GM21786 (cell line): ENCODE results near the gene LGALS12.
"Not testable (repeated sequence)": the region's sequence is repeated elsewhere in the genome, so short reads cannot be mapped to it uniquely, and the experiment has no call there.

Experiments
- ATAC-seq: cut with Tn5 transposase; IDR thresholded peaks from one replicate; pipeline ENCODE4 v1.9.1; 2021; ENCODE audit not compliant: unreplicated experiment

LGALS12 gene

DNA sequence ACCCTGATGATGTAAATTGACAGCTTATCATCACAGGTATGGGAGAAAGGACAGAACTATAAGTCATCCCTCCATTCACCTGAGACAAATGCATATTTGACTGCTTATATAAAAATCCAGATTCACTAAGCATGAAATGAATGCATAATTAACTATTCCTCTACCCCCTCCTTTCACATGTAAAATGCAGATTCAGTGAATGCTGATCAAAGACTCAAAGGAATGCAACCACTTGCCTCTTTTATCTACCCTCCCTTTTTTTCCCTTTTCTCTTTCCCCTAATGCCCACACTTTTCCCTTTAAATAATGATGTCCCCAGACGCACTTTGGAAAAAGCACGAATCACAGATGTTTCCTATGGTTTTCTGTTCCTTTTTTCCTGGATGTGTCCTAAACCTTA is 26.2 kb downstream of the LGALS12 start:
- no peak for ATAC-seq

- no peak for ATAC-seq
These were observed 27.1 kb downstream of the LGALS12 start for GRCh38 chr11:63532799-63533475.

DNA sequence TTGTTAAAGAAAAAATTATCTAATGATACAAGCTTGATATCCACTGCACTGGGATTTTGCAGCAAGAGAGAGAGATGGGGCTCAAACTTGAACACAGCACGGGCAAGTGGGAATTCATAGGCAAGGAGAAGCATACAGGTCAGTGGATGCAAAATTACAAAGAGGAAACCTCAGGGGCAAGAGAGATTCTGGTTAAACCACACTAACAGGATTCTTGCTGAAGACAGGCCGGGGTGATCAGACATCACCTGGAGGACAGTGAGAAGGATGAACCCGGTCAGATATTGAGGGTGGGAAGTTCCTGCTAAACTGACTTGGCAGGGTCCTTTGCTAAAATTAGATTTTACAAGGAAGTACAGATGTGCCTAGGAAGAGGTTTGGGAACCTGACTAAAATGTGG is 28.2 kb downstream of the LGALS12 start:
- ATAC-seq: no peak

DNA sequence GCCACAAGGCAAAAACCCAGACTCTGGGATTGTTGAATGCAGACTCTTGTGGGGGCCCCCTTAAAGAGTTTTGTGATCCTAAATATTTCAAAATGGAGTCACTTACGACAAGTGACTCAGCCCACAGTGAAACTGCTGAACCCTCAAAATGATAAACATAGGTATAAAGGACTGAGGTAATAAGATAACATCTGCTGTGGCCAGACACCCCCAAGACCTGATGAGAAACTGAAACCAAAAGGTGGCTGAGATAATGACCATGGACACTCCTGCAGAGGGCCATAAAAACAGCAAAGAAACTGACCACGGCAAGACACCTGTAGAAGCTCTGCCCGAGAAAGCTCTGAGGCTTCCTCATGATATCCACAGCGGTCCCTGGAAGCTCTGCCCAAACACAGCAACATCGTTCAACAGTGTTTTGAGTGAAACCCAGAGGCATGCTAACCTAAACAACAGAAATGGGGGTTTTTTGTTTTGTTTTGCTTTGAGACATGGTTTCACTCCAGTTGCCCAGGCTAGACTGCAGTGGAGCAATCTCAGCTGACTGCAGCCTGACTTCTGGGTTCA is 29.1 kb downstream of the LGALS12 start:
- no peak for ATAC-seq

- no peak for ATAC-seq
These were observed 29.9 kb downstream of the LGALS12 start for GRCh38 chr11:63535734-63536133.

DNA sequence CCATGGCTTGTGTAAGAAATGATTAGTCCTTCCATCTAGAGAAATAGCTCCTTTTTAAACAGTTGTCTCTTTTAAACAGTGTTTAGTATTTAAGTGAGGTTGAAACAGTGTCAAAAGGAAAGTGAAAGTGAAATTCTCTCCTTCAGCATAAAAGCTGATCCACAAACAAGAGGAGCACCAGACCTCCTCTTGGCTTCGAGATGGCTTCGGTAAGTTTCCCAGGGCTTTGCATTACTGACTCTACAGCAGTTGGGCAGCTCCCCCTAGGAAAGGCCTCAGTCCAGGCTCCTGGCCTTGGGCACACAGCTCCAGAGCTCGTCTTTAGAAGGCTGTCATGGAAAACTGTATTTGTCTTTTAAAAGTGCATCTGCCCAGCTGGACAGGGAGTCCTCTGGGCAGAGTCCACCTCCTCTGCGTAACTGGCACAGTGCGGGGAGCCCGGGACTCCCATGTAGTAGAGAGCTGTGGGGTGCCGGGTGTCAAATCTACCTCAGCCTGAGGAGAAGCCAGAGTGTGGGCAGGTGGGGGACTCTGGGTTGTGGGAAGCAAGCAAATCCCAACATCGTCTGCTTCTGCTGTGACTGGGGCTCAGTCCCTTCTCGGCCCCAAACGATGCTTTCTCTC is 30.9 kb downstream of the LGALS12 start, which contains the start of gene PLAAT4:
Gene PLAAT4, plus strand, starts transcription at position 140 of the 624 bp plus-strand sequence. Its CDS starts 61 bp downstream, at position 201.
- no peak for ATAC-seq

DNA sequence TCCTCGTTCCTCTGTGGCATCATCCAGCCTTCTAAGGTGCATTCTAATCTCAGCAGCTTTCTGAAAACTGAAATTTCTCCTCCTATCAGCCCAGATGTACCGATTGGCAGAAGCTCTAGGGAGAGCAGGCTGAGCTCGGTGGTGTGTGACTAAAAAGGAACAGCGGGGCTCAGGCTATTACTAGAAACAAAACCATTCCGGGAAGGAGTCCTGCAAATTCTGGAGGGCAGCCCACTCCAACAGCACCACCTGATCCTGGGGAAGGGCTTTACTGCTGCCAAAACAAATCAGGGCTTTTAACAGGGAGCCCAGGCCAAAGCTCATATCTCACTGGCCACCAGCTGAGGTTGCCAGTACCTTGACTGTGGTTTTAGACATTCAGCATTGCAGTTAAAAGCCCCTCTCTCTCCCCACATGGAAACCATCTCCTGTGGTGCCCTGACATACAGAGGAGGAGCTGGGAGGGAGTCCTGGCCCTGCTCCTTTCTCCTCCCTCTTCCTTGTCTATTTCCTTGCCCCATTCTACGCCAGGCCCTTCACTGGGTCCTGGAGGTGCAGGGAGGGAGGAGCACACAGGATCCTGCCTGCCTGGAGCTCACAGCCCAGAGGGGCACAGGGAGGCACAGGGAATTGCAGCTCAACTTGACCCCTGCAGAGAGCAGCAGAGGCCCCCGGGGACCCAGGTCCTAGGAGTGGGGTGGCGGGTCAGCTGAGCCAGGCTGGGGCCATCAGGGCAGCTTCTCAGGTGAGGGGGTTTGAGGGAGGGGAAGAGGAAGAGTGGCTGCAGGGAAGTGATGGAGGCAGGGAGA is 31.6 kb downstream of the LGALS12 start:
- ATAC-seq: no peak

DNA sequence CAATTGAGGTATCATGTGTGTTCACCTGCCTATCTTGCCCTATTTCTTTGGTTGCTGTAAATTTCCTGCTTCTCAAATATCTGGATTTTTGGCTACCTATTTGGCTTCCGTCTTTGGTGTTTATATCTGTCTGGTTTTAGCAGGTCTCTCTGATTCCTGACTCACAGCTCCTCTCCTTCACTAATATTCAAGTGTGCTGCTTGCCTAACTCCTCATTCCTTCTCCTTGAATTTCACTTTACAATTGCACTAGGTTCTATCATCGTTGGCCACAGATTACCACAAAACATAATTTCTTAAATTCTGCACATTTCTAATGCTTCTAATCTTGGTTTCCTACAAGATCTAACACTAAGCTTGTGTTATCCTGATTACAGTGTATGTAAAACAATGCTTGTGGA is 36.6 kb downstream of the LGALS12 start:
- ATAC-seq: not testable (repeated sequence)

DNA sequence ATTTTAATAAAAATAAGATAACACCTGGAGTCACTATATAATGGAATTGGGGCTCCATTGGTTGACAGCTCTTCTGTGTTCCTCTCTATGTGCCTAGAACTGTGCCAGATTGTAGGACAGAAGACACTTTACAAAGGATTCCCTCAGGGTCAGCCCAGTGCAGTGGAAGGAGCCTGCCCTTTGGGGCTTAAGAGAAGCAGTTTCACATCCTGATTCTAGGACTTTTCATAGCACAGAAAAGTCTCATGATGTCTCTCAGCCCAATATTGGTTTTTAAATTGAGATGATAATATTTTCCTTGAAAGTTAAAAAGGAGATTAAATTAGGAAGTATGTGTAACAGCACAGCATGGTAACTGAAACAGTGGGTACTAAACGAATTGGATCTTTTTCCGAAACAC is 37.8 kb downstream of the LGALS12 start:
- ATAC-seq: no peak

GRCh38 chr11:63547061-63547460 is 41.2 kb downstream of the LGALS12 start:
- no peak for ATAC-seq

DNA sequence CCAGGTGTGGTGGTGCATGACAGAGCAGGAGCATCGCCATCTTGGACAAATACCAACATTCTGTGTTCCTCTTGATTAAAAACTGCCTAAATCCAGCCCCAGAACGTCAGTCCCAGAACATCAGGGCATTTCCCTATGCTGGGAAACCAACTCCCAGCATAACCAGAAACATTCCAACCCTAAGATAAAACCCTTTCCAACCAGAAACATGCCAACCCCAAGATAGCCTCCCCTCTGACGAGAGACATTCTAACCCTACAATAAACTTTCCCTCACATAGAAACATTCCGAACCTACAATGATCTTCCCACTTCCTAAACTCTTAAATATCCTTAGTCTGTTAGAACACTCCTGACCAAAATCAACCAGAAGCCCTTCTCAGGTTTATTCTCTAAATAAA is 42.3 kb downstream of the LGALS12 start:
- no peak for ATAC-seq

- ATAC-seq: no peak
These were observed 43.5 kb downstream of the LGALS12 start for GRCh38 chr11:63549411-63549810.

DNA sequence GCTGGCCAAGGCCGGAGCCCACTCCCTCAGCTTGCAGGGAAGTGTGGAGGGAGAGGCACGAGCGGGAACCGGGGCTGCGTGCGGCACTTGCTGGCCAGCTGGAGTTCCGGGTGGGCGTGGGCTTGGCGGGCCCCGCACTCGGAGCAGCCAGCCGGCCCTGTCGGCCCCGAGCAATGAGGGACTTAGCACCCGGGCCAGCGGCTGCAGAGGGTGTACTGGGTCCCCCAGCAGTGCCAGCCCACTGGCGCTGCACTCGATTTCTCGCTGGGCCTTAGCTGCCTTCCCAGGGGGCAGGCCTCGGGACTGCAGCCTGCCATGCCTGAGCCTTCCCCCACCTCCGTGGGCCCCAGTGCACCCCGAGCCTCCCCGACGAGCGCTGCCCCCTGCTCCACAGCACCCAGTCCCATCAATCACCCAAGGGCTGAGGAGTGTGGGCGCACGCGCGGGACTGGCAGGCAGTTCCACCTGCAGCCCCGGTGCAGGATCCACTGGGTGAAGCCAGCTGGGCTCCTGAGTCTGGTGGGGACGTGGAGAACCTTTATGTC is 44.3 kb downstream of the LGALS12 start:
- not testable (repeated sequence) for ATAC-seq

GRCh38 chr11:63551091-63551888 is 45.4 kb downstream of the LGALS12 start:
- no peak for ATAC-seq

- no peak for ATAC-seq
These were observed 46.0 kb downstream of the LGALS12 start for GRCh38 chr11:63551889-63552266.

- ATAC-seq: no peak
These were observed 47.0 kb downstream of the LGALS12 start for GRCh38 chr11:63552921-63553320.

DNA sequence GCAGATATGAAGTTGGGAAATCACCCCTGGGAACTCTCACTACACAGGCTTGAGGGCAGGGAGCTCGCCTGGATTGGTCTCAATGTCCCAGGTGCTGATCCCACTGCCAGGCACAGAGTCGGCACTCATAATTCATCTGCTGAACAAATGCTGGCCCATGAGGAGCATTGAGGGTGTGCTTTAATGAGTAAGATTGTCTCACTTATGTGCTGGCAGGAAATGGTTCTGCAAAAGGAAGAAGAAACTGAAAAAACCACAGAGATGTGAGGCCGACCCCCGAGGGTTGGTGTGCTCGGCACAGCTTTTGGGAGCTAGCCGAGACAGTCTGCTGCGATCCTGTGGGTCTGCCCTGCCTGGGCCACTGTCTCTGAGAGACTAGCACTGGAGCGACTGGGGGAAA is 47.9 kb downstream of the LGALS12 start:
- ATAC-seq: peak; percentile 84

DNA sequence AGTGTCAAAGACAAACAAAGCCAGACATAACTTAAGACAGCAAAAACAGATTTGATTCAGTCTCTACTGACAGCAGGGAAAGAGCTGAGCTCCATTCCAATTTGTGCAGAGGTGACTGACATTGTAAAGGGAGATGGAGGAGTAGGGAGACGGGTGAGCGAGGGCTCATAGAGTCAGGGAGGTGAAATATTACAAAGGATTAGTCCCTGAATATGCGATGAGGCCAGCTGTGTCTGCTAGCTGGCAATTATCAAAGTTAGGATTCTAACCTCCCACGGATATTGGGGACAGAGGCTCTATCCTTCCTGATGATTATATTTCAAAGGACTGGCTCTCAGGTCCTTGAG is 49.0 kb downstream of the LGALS12 start:
- ATAC-seq: no peak

- ATAC-seq: no peak
These were observed 50.6 kb downstream of the LGALS12 start for GRCh38 chr11:63556404-63557013.

GRCh38 chr11:63557570-63557969 is 51.7 kb downstream of the LGALS12 start:
- ATAC-seq: no peak
